ENCODE measurements around the gene TH. TPM values are rescaled to one million over a fixed set of nuclear protein-coding genes. Genes with fewer than 3 reads are reported as not detected.
A peak's percentile ranks its signal among the peaks of the same experiment; 100 is the strongest.

Gene TH
- total RNA-seq, 1 donor from 2014 or later = 2.0 TPM

GRCh38 chr11:2214527-2215229, 43.1 kb upstream of the TH start:
- H3K9me3 Mint-ChIP-seq = no peaks in the 10 kb centered on the region
- H2AFZ ChIP-seq (replicated peaks) = no peak overlapping the region
- peak overlapping the region; percentile 67 for H3K27ac Mint-ChIP-seq
- H3K27ac ChIP-seq = no peak overlapping the region
- H3K9ac ChIP-seq = no peak overlapping the region
- H3K36me3 Mint-ChIP-seq = no peaks in the 10 kb centered on the region
- no peak overlapping the region for H3K4me2 ChIP-seq
- TF ChIP-seq CTCF (IDR thresholded peaks at IDR 0.05) = no peak
- TF ChIP-seq EZH2phosphoT487 (IDR thresholded peaks at IDR 0.05) = no peak
- TF ChIP-seq EZH2 (IDR thresholded peaks at IDR 0.05) = no peak
- peaks cover 4% of the 10 kb centered on the region for H3K27me3 ChIP-seq
- H3K4me3 ChIP-seq = no peak overlapping the region
- H3K36me3 ChIP-seq = no peaks in the 10 kb centered on the region
- DNase-seq (ENCODE audit: low spot score) = no peak
- peaks cover 12% of the 10 kb centered on the region for H3K27me3 Mint-ChIP-seq (ENCODE audit: insufficient read depth, low read depth)
- no peaks in the 10 kb centered on the region for H3K9me3 ChIP-seq (ENCODE audit: low read depth)
- H4K20me1 ChIP-seq (ENCODE audit: low read depth) = no peaks in the 10 kb centered on the region
- peak overlapping the region; percentile 39 for H3K4me3 Mint-ChIP-seq
- H3F3A ChIP-seq (ENCODE audit: low read depth) = peaks cover 7% of the 10 kb centered on the region
- no peaks in the 10 kb centered on the region for H3K79me2 ChIP-seq (ENCODE audit: low read depth)
- peaks cover 46% of the 10 kb centered on the region for H3K4me1 ChIP-seq
- peaks cover 48% of the 10 kb centered on the region for H3K4me1 Mint-ChIP-seq

- H3K4me1 ChIP-seq = peaks cover 46% of the 10 kb centered on the region
- H3F3A ChIP-seq (ENCODE audit: low read depth) = peaks cover 7% of the 10 kb centered on the region
- Mint-ChIP-seq H3K4me1 (peaks cover 47% of the 10 kb centered on the region), H3K27ac (peak overlapping the region; percentile 85), H3K36me3 (no peaks in the 10 kb centered on the region), H3K27me3 (ENCODE audit: insufficient read depth, low read depth) (peaks cover 15% of the 10 kb centered on the region), H3K9me3 (no peaks in the 10 kb centered on the region), H3K4me3 (peak overlapping the region; percentile 64)
- H2AFZ ChIP-seq (replicated peaks) = no peak overlapping the region
- H3K4me2 ChIP-seq = peak overlapping the region; percentile 10
- no peak for TF ChIP-seq EZH2 (IDR thresholded peaks at IDR 0.05)
- no peak for TF ChIP-seq CTCF (IDR thresholded peaks at IDR 0.05)
- TF ChIP-seq EZH2phosphoT487 (IDR thresholded peaks at IDR 0.05) = no peak
- H3K9me3 ChIP-seq (ENCODE audit: low read depth) = no peaks in the 10 kb centered on the region
- H3K27ac ChIP-seq = no peak overlapping the region
- H3K27me3 ChIP-seq = peaks cover under 1% of the 10 kb centered on the region
- DNase-seq (ENCODE audit: low spot score) = no peak
- H3K9ac ChIP-seq = no peak overlapping the region
- H4K20me1 ChIP-seq (ENCODE audit: low read depth) = no peaks in the 10 kb centered on the region
- H3K79me2 ChIP-seq (ENCODE audit: low read depth) = no peaks in the 10 kb centered on the region
- H3K4me3 ChIP-seq = no peak overlapping the region
- no peaks in the 10 kb centered on the region for H3K36me3 ChIP-seq
These were observed 42.4 kb upstream of the TH start for GRCh38 chr11:2213890-2214526.

- H3K4me3 ChIP-seq = no peak overlapping the region
- Mint-ChIP-seq H3K36me3 (no peaks in the 10 kb centered on the region), H3K27ac (peak overlapping the region; percentile 85), H3K9me3 (no peaks in the 10 kb centered on the region), H3K27me3 (ENCODE audit: insufficient read depth, low read depth) (peaks cover 11% of the 10 kb centered on the region), H3K4me3 (peak overlapping the region; percentile 64), H3K4me1 (peaks cover 44% of the 10 kb centered on the region)
- H3K36me3 ChIP-seq = no peaks in the 10 kb centered on the region
- peaks cover 46% of the 10 kb centered on the region for H3K4me1 ChIP-seq
- H3K4me2 ChIP-seq = peak overlapping the region; percentile 10
- H2AFZ ChIP-seq (replicated peaks) = no peak overlapping the region
- TF ChIP-seq CTCF (IDR thresholded peaks at IDR 0.05) (no peak), EZH2 (IDR thresholded peaks at IDR 0.05) (no peak), EZH2phosphoT487 (IDR thresholded peaks at IDR 0.05) (no peak)
- no peak overlapping the region for H3K27ac ChIP-seq
- DNase-seq (ENCODE audit: low spot score) = peak; percentile 54
- peaks cover 7% of the 10 kb centered on the region for H3F3A ChIP-seq (ENCODE audit: low read depth)
- no peak overlapping the region for H3K9ac ChIP-seq
- no peaks in the 10 kb centered on the region for H3K9me3 ChIP-seq (ENCODE audit: low read depth)
- H4K20me1 ChIP-seq (ENCODE audit: low read depth) = no peaks in the 10 kb centered on the region
- no peaks in the 10 kb centered on the region for H3K79me2 ChIP-seq (ENCODE audit: low read depth)
- H3K27me3 ChIP-seq = no peaks in the 10 kb centered on the region
These were observed 41.8 kb upstream of the TH start for GRCh38 chr11:2213384-2213842.

Measured in neural progenitor cell (in vitro differentiated cells).